GM12892 (cell line): Measurements from ENCODE around the gene NKAIN2.

Source experiments
- POLR2A ChIP-seq: IDR thresholded peaks from 2 replicates; pipeline ENCODE4 v1.6.1; 2011; ENCODE audit warnings: low read depth, low read length, control low read depth
- POLR2AphosphoS5 ChIP-seq: IDR thresholded peaks from 2 replicates; pipeline ENCODE4 v1.6.1; 2011; ENCODE audit warnings: low read depth, low read length, control low read depth

DNA sequence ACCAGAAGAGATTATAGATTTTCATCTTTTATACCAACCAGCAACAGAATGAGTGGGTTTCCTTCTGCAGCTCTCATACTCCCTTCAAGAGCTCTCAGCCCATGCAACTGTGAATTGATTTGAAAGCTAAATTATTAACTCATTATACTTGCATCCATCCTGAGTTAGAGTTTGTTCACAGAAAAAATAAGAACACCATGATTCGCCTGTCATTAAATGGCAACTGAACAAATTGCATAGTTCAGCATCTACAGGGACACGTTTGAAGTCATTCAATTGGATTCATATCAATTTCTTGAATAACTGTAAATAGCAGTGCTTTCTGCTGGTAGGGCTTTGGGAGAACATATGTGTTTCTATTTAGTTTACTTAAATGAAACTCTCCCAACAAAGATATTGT lies 65.7 kb downstream of the NKAIN2 start:
- TF ChIP-seq POLR2AphosphoS5 (no peak), POLR2A (no peak)
